Gastrocnemius medialis (tissue), 4 donors: ENCODE results near the gene ATG14.

Experiments
- POLR2A ChIP-seq, 2 donors: fragments of 450-650 bp; IDR thresholded peaks; one replicate each; pipeline ENCODE4 v1.6.1; 2017; ENCODE audit warnings: antibody characterized with exemption in 2 of 2, mild to moderate bottlenecking in 2 of 2, moderate library complexity in 2 of 2
- TF ChIP-seq, protein P1 (sequence below), 5 experiments: fragments of 450-650 bp in 3 of 5; fragments of 200-600 bp in 2 of 5; sonication (generic) in 2 of 5; IDR thresholded peaks in 4 of 5; conservative IDR thresholded peaks in 1 of 5; 1 replicate in 4 of 5; 2 replicates in 1 of 5; pipeline ENCODE4 v1.5.1; 2016 to 2019; ENCODE audit warnings: antibody characterized with exemption in 5 of 5, mild to moderate bottlenecking in 3 of 5, moderate library complexity in 3 of 5

GRCh38 chr14:55323910-55324309 lies 87.7 kb downstream of the ATG14 start:
- TF ChIP-seq, protein P1, sequence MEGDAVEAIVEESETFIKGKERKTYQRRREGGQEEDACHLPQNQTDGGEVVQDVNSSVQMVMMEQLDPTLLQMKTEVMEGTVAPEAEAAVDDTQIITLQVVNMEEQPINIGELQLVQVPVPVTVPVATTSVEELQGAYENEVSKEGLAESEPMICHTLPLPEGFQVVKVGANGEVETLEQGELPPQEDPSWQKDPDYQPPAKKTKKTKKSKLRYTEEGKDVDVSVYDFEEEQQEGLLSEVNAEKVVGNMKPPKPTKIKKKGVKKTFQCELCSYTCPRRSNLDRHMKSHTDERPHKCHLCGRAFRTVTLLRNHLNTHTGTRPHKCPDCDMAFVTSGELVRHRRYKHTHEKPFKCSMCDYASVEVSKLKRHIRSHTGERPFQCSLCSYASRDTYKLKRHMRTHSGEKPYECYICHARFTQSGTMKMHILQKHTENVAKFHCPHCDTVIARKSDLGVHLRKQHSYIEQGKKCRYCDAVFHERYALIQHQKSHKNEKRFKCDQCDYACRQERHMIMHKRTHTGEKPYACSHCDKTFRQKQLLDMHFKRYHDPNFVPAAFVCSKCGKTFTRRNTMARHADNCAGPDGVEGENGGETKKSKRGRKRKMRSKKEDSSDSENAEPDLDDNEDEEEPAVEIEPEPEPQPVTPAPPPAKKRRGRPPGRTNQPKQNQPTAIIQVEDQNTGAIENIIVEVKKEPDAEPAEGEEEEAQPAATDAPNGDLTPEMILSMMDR (IDR thresholded peaks at IDR 0.05 in 4 of 5, conservative IDR thresholded peaks at IDR 0.05 in 1 of 5), result no peak
- no peak for TF ChIP-seq POLR2A (IDR thresholded peaks at IDR 0.05)
